ENCODE data around the gene JAK3.

Gene JAK3

GRCh38 chr19:17865364-17866311 is 17.9 kb upstream of the JAK3 start:
- no peak for DNase-seq

GRCh38 chr19:17863520-17864182 is 15.9 kb upstream of the JAK3 start:
- DNase-seq, result no peak

GRCh38 chr19:17862711-17863519 is 15.1 kb upstream of the JAK3 start:
- no peak for DNase-seq

- DNase-seq, result no peak
Measured at GRCh38 chr19:17861542-17862402, 14.0 kb upstream of the JAK3 start.

GRCh38 chr19:17860993-17861360 is 13.2 kb upstream of the JAK3 start:
- no peak for DNase-seq

GRCh38 chr19:17860331-17860992 is 12.7 kb upstream of the JAK3 start:
- DNase-seq, result no peak

GRCh38 chr19:17859533-17860330 is 11.9 kb upstream of the JAK3 start, which contains the start of gene RPL18A:
RPL18A (plus strand) TSS chr19:17859910; CDS start chr19:17859957, 47 bp downstream.
- DNase-seq, result peak; percentile 100

GRCh38 chr19:17855280-17856152 is 7.7 kb upstream of the JAK3 start:
- peak; percentile 59 for DNase-seq

GRCh38 chr19:17854061-17854460 is 6.3 kb upstream of the JAK3 start:
- DNase-seq, result no peak

- no peak for DNase-seq
Measured at GRCh38 chr19:17848595-17849292, 962 bp upstream of the JAK3 start.

GRCh38 chr19:17846146-17846545 is 1.6 kb downstream of the JAK3 start:
- no peak for DNase-seq

GRCh38 chr19:17843908-17844490 is 3.8 kb downstream of the JAK3 start:
- DNase-seq, result no peak

GRCh38 chr19:17843292-17843827 is 4.4 kb downstream of the JAK3 start:
- no peak for DNase-seq

GRCh38 chr19:17842663-17843291 is 5.0 kb downstream of the JAK3 start:
- DNase-seq, result no peak

- DNase-seq, result peak; percentile 88
Measured at GRCh38 chr19:17841810-17842662, 5.7 kb downstream of the JAK3 start.

GRCh38 chr19:17841371-17841809 is 6.4 kb downstream of the JAK3 start:
- DNase-seq, result no peak

- no peak for DNase-seq
Measured at GRCh38 chr19:17840019-17840418, 7.8 kb downstream of the JAK3 start.

All from fibroblast of upper back skin (primary cell).